ENCODE measurements around the gene FHAD1. TPM values are rescaled to one million over a fixed set of nuclear protein-coding genes. Genes with fewer than 3 reads are reported as not detected.

The FHAD1 gene
- total and polyA plus RNA-seq, 9 of the 15 experiments (the other 6 are each of a cell fraction or from before 2014, with no cell fraction given): 0.32 to 2.1 (median 1.5) TPM; not detected in 1

- TF ChIP-seq PATZ1 (CRISPR knock-in tag; IDR thresholded peaks at IDR 0.05; ENCODE audit: borderline replicate concordance) (no peak), NR0B1 (IDR thresholded peaks at IDR 0.05; ENCODE audit: partially characterized antibody) (no peak), BHLHE40 (IDR thresholded peaks at IDR 0.05; ENCODE audit: low read length) (peak; percentile 38), VEZF1 (CRISPR knock-in tag; IDR thresholded peaks at IDR 0.05) (peak; percentile 87), HDAC2 (IDR thresholded peaks at IDR 0.05) (0 out of 2 replicates have a peak, but pooled peaks have one; percentile 60), SREBF2 (CRISPR knock-in tag; IDR thresholded peaks at IDR 0.05) (no peak), TGIF2 (CRISPR knock-in tag; IDR thresholded peaks at IDR 0.05) (no peak), ZNF407 (IDR thresholded peaks at IDR 0.05; ENCODE audit: low read depth) (no peak), STAT5A (IDR thresholded peaks at IDR 0.05; ENCODE audit: borderline replicate concordance, low read length) (no peak), STAG1 (CRISPR knock-in tag; IDR thresholded peaks at IDR 0.05; ENCODE audit: borderline replicate concordance) (no peak), SRSF9 (IDR thresholded peaks at IDR 0.05; ENCODE audit: borderline replicate concordance, low read depth, low read length) (no peak), IFI16 (CRISPR knock-in tag; IDR thresholded peaks at IDR 0.05) (no peak)
Measured at GRCh38 chr1:15328351-15329103, 81.5 kb downstream of the FHAD1 start (continued).

All from K562 (cell line).